T-cell (primary cell): ENCODE measurements around the gene APCDD1. TPM values are rescaled to one million over a fixed set of nuclear protein-coding genes. Genes with fewer than 3 reads are reported as not detected.

Experiments
- ATAC-seq, 4 experiments: fragments of 200-7000 bp in 3 of 4; fragments of 150-1000 bp in 1 of 4; cut with Tn5 transposase; replicated peaks in 1 of 4; 1 replicate in 3 of 4; 2 replicates in 1 of 4; pipeline ENCODE4 v1.10.0; 2021; ENCODE audit warnings: moderate library complexity in 3 of 4, mild to moderate bottlenecking in 2 of 4, moderate number of reproducible peaks in 1 of 4
- CTCF ChIA-PET, 2 donors: fragments of 300-600 bp; sonication (Branson Sonifier 250); formaldehyde crosslinking; loops; one replicate each; lab custom pipeline; 2022; ENCODE audit warnings: antibody characterized with exemption in 2 of 2; lab: Charles Lee
- POLR2A ChIA-PET, 2 donors: fragments of 300-600 bp; sonication (Branson Sonifier 250); formaldehyde crosslinking; loops; one replicate each; lab custom pipeline; 2022; ENCODE audit warnings: antibody characterized with exemption in 2 of 2; lab: Charles Lee
- DNase-seq, 35 experiments: peaks; one replicate each; pipeline versions ENCODE4 v3.0.0 to v3.0.0-alpha.2; 2013 to 2023
- H3K27ac ChIP-seq: one replicate; pipeline ENCODE4 v1.5.1; 2013; ENCODE audit warnings: low read length
- H3K27me3 ChIP-seq, 2 experiments: replicated peaks in 1 of 2; 1 replicate in 1 of 2; 2 replicates in 1 of 2; pipeline versions ENCODE4 v1.6.1 to v1.7.0; 2013; ENCODE audit warnings: low read length in 1 of 2, mixed read lengths in 1 of 2; ENCODE audit not compliant: control insufficient read depth in 2 of 2, insufficient read depth in 2 of 2; ENCODE audit errors: extremely low read depth in 1 of 2
- H3K36me3 ChIP-seq, 2 donors: 1 replicate in 1 of 2; 2 replicates in 1 of 2; pipeline versions ENCODE4 v1.6.1 to v1.7.0; 2013; ENCODE audit warnings: low read length in 1 of 2; ENCODE audit not compliant: control insufficient read depth in 2 of 2, insufficient read depth in 1 of 2; ENCODE audit errors: extremely low read depth in 1 of 2
- H3K4me1 ChIP-seq, 2 experiments: 1 replicate in 1 of 2; 2 replicates in 1 of 2; pipeline versions ENCODE4 v1.6.1 to v1.7.0; 2013; ENCODE audit warnings: low read length in 2 of 2, mixed read lengths in 1 of 2; ENCODE audit not compliant: insufficient read depth in 2 of 2, control insufficient read depth in 1 of 2; ENCODE audit errors: extremely low read depth in 1 of 2
- H3K4me3 ChIP-seq, 2 donors: 1 replicate in 1 of 2; 2 replicates in 1 of 2; pipeline versions ENCODE4 v1.5.1 to v1.7.0; 2013; ENCODE audit warnings: mild to moderate bottlenecking in 2 of 2, low read length in 1 of 2, moderate library complexity in 1 of 2; ENCODE audit not compliant: control insufficient read depth in 1 of 2; ENCODE audit errors: extremely low read depth in 1 of 2
- H3K9me3 ChIP-seq: 2 replicates; pipeline ENCODE4 v1.7.0; 2013
- H3K27ac Mint-ChIP-seq, 2 donors: one replicate each; pipeline ENCODE4 v1.8.0; 2020 to 2021; ENCODE audit warnings: mild to moderate bottlenecking in 2 of 2, mixed read lengths in 2 of 2
- H3K27me3 Mint-ChIP-seq, 2 donors: one replicate each; pipeline ENCODE4 v1.8.0; 2021 to 2022; ENCODE audit warnings: mixed read lengths in 2 of 2
- H3K36me3 Mint-ChIP-seq: one replicate; pipeline ENCODE4 v1.8.0; 2021; ENCODE audit warnings: mixed read lengths
- H3K4me1 Mint-ChIP-seq, 3 donors: one replicate each; pipeline ENCODE4 v1.8.0; 2020 to 2022; ENCODE audit warnings: mixed read lengths in 3 of 3, mild to moderate bottlenecking in 1 of 3
- H3K4me3 Mint-ChIP-seq, 3 donors: one replicate each; pipeline ENCODE4 v1.8.0; 2020 to 2022; ENCODE audit warnings: mild to moderate bottlenecking in 3 of 3, mixed read lengths in 3 of 3, moderate library complexity in 3 of 3
- H3K9me3 Mint-ChIP-seq, 3 donors: one replicate each; pipeline ENCODE4 v1.8.0; 2020 to 2022; ENCODE audit warnings: mixed read lengths in 3 of 3
- WGBS: methylation state at CpG from one replicate; pipeline ENCODE4 v1.1.5; 2013; ENCODE audit warnings: missing lambda C conversion rate; ENCODE audit not compliant: insufficient coverage; 5-methylcytosine and 5-hydroxymethylcytosine counted together
- total RNA-seq, 35 experiments: library from RNA in 6 of 35; stranded (reverse) in 6 of 35; fragments of 120-200 nt in 1 of 35; gene quantifications; one replicate each; pipeline versions ENCODE4 v1.2.1 to v1.2.4 and lab custom pipeline; 2013 to 2026

APCDD1 gene
- total RNA-seq, 5 donors from 2014 or later (not counting 1 experiment from before 2014, with no cell fraction given) = 0.32 to 0.62 (median 0.38) TPM; not detected in 2

DNA sequence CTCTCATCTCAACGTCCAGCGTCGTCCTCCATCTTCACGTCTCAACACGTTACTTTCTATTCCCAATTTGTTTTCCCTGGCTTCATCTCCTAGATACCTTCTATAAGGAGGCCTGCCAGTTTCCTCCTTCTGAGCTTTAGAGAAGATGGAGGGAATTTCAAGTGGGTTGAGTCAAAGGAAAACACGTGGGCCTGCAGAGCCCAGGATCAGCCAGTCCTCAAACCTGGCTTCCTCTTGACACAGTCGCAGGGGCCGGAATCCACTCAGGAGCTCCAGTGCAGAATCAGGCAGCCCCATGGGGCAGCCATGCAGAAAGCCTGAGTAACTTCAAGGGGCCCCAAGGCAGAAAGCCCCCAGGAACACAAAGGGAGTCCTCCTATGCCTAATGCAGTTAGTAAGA is 14.5 kb upstream of the APCDD1 start:
- Mint-ChIP-seq H3K36me3 (no peaks in the 10 kb centered on the region), H3K4me3 (no peak overlapping the region), H3K4me1 (no peaks in the 10 kb centered on the region), H3K9me3 (no peaks in the 10 kb centered on the region), H3K27ac (no peak overlapping the region), H3K27me3 (peaks cover 4 to 10% of the 10 kb centered on the region in 2 donors)
- DNase-seq (no peak), ATAC-seq (no peak)
- Histone ChIP-seq H3K27ac (no peak overlapping the region), H3K36me3 (no peaks in the 10 kb centered on the region), H3K9me3 (no peaks in the 10 kb centered on the region), H3K4me3 (no peak overlapping the region), H3K27me3 (peaks cover 0 to 6% of the 10 kb centered on the region in 2 experiments), H3K4me1 (no peaks in the 10 kb centered on the region)
- 81% methylated on average over 3 of the region's 8 CpGs for WGBS
- POLR2A ChIA-PET = no interaction called here
- CTCF ChIA-PET = interaction anchor here in 1 of 2 donors (0.6 kb wide), 1 partner anchor 24 kb away, joined by 4 read pairs; no protein-coding TSS in a partner anchor

DNA sequence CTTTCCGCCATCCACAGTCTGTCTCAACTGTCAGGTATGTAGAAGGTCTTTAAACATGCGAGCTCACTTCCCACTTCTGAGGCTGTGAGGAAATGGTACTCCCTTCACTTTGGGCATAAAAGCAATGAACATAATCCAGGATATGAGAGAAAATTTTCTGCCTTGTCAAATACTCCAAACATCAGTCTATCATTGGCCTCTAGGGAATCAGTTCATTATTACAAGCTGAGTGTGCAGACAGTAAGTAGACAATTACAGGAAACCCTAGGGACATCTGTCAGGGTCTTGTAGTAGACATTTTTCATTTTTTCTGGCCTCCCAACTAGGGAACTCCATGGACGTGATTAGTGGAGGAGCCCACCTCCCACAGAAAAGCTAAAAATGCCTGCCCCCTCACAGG is 13.6 kb upstream of the APCDD1 start:
- peaks cover 0 to 6% of the 10 kb centered on the region in 2 experiments for H3K27me3 ChIP-seq
- no peaks in the 10 kb centered on the region for H3K36me3 Mint-ChIP-seq
- no peak overlapping the region for H3K27ac Mint-ChIP-seq
- H3K9me3 Mint-ChIP-seq = no peaks in the 10 kb centered on the region
- CTCF ChIA-PET = no interaction called here
- no peaks in the 10 kb centered on the region for H3K4me1 ChIP-seq
- H3K4me3 Mint-ChIP-seq = no peak overlapping the region
- H3K27me3 Mint-ChIP-seq = peaks cover 4 to 10% of the 10 kb centered on the region in 2 donors
- no peak overlapping the region for H3K4me3 ChIP-seq
- no CpG with 5 or more reads among the region's 3 CpGs for WGBS
- POLR2A ChIA-PET = no interaction called here
- no peaks in the 10 kb centered on the region for H3K9me3 ChIP-seq
- no peaks in the 10 kb centered on the region for H3K4me1 Mint-ChIP-seq
- ATAC-seq (no peak), DNase-seq (no peak)
- no peaks in the 10 kb centered on the region for H3K36me3 ChIP-seq
- no peak overlapping the region for H3K27ac ChIP-seq

- WGBS = 92% methylated on average over 3 of the region's 4 CpGs
- no peaks in the 10 kb centered on the region for H3K36me3 Mint-ChIP-seq
- no peak for ATAC-seq
- Histone ChIP-seq H3K36me3 (no peaks in the 10 kb centered on the region), H3K4me3 (no peak overlapping the region), H3K9me3 (no peaks in the 10 kb centered on the region), H3K4me1 (no peaks in the 10 kb centered on the region), H3K27ac (no peak overlapping the region), H3K27me3 (peaks cover 0 to 6% of the 10 kb centered on the region in 2 experiments)
- peaks cover 4 to 10% of the 10 kb centered on the region in 2 donors for H3K27me3 Mint-ChIP-seq
- no peak overlapping the region for H3K4me3 Mint-ChIP-seq
- ChIA-PET POLR2A (no interaction called here), CTCF (no interaction called here)
- H3K9me3 Mint-ChIP-seq = no peaks in the 10 kb centered on the region
- H3K27ac Mint-ChIP-seq = no peak overlapping the region
- H3K4me1 Mint-ChIP-seq = no peaks in the 10 kb centered on the region
- DNase-seq = no peak
Observed at GRCh38 chr18:10441472-10441871, 13.0 kb upstream of the APCDD1 start.

DNA sequence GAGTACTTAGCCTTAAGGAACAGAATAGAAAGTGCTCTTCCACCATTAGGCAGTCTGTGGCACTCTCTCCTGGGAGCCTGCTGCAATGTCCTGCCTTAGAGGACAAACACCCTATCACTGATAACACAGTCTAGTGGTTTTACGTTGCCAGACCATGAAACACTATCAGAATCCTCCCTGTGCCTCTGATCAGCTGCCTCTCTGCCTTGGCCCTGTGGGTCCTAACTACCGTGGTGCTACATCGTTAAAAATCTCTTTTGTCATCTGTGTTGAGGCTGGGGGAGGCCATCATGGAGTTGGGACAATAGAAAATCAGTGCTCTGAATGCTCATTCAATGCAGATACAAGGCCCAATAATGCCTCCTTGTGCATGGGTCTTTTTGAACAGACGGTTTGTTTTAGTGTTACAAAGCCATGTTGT is 11.9 kb upstream of the APCDD1 start:
- no peaks in the 10 kb centered on the region for H3K4me1 ChIP-seq
- no peaks in the 10 kb centered on the region for H3K36me3 ChIP-seq
- ATAC-seq (no peak), DNase-seq (no peak)
- POLR2A ChIA-PET = no interaction called here
- Mint-ChIP-seq H3K4me1 (no peaks in the 10 kb centered on the region), H3K36me3 (no peaks in the 10 kb centered on the region), H3K27me3 (peaks cover 4 to 10% of the 10 kb centered on the region in 2 donors), H3K4me3 (no peak overlapping the region), H3K9me3 (no peaks in the 10 kb centered on the region), H3K27ac (no peak overlapping the region)
- no peaks in the 10 kb centered on the region for H3K9me3 ChIP-seq
- H3K27ac ChIP-seq = no peak overlapping the region
- WGBS = 78% methylated on average over 1 of the region's 4 CpGs
- CTCF ChIA-PET = no interaction called here
- H3K4me3 ChIP-seq = no peak overlapping the region
- H3K27me3 ChIP-seq = peaks cover 0 to 6% of the 10 kb centered on the region in 2 experiments

DNA sequence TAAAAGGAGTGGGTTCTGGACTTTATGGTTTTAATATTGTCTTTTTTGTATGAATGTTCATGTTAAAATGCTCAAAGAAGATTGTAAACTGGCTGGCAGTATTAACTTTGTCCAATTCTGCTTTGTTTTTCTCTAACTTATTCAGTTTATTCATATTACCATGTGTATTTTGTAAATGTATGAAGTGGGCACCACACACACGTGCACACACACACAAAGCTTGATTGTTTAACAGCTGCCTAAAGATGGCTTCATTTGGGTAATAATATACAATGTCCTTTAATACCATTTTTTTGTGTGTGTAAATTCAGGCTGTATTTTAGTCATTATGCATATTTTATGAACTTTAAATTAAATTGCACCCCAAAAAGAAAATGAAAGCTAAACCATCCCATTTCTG is 11.4 kb upstream of the APCDD1 start:
- Histone ChIP-seq H3K27ac (no peak overlapping the region), H3K27me3 (peaks cover 0 to 6% of the 10 kb centered on the region in 2 experiments), H3K4me3 (no peak overlapping the region), H3K36me3 (no peaks in the 10 kb centered on the region), H3K9me3 (no peaks in the 10 kb centered on the region), H3K4me1 (no peaks in the 10 kb centered on the region)
- Mint-ChIP-seq H3K9me3 (no peaks in the 10 kb centered on the region), H3K27me3 (peaks cover 4 to 10% of the 10 kb centered on the region in 2 donors), H3K36me3 (no peaks in the 10 kb centered on the region), H3K4me1 (no peaks in the 10 kb centered on the region), H3K27ac (no peak overlapping the region), H3K4me3 (no peak overlapping the region)
- no CpG with 5 or more reads among the region's 1 CpG for WGBS
- no peak for DNase-seq
- CTCF ChIA-PET = interaction anchor here in 1 of 2 donors (0.6 kb wide), 1 partner anchor 75 kb away, joined by 3 read pairs; no protein-coding TSS in a partner anchor
- POLR2A ChIA-PET = no interaction called here
- no peak for ATAC-seq

DNA sequence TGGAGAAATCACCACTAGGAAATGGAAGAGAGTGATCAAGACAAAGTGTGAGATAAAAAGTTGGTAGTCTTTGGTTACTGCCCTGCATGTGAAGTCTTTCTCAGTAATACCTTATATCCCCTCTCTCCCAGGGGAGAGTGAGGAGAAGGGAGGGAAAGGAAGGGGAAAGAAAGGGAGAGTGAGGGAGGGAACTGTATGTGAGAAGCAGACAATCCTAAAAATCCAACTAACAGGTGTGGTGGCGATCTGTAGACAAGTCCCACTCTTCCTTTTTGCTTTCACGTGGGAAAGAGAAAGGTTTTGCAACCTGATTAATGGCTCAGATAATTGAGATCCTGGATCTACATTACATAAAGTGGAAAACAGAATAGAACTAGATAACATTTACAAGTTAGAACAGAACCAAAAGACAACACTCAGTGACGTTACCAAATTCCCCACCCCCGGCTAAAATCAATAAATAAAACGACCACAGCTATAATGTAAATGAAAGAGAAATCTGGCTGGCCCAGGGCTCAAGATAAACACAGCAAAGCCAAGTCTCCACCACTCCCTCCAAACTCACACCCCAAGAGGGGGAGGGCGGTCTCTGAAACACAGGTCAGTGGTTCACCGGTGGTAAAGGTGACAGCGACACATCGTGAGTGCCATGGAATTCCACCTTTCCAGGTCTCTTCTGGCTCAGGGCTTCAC is 10.0 kb upstream of the APCDD1 start:
- peaks cover 4 to 9% of the 10 kb centered on the region in 2 donors for H3K27me3 Mint-ChIP-seq
- ATAC-seq (no peak), DNase-seq (no peak)
- H3K9me3 Mint-ChIP-seq = no peaks in the 10 kb centered on the region
- WGBS = 92% methylated on average over 2 of the region's 9 CpGs
- Histone ChIP-seq H3K27me3 (peaks cover 0 to 6% of the 10 kb centered on the region in 2 experiments), H3K4me1 (no peaks in the 10 kb centered on the region), H3K4me3 (no peak overlapping the region), H3K9me3 (no peaks in the 10 kb centered on the region), H3K36me3 (no peaks in the 10 kb centered on the region), H3K27ac (no peak overlapping the region)
- CTCF ChIA-PET = no interaction called here
- H3K36me3 Mint-ChIP-seq = no peaks in the 10 kb centered on the region
- POLR2A ChIA-PET = no interaction called here
- H3K4me1 Mint-ChIP-seq = no peaks in the 10 kb centered on the region
- no peak overlapping the region for H3K4me3 Mint-ChIP-seq
- H3K27ac Mint-ChIP-seq = no peak overlapping the region
